ENCODE data around the gene DUSP1. TPM values are rescaled to one million over a fixed set of nuclear protein-coding genes. Genes with fewer than 3 reads are reported as not detected.
"Not testable (repeated sequence)": the region's sequence is repeated elsewhere in the genome, so short reads cannot be mapped to it uniquely, and the experiment has no call there.

The DUSP1 gene
- total and polyA plus RNA-seq, 2 of the 13 experiments (the other 11 are each of a cell fraction or from before 2014, with no cell fraction given) = 27.1 to 55.5 TPM

GRCh38 chr5:172816925-172817562, 46.0 kb upstream of the DUSP1 start (continued):
- TF ChIP-seq ZSCAN12 (CRISPR knock-in tag; IDR thresholded peaks at IDR 0.05) = no peak

- 67% methylated on average over 7 of the region's 7 CpGs for WGBS (ENCODE audit: low lambda C conversion rate)
- Histone ChIP-seq H3K4me1 (ENCODE audit: insufficient read depth, low read length) (peaks cover 44% of the 10 kb centered on the region), H3K27me3 (ENCODE audit: control insufficient read depth in 1 of 2, insufficient read depth in 2 of 2, low read length in 2 of 2) (no peaks in the 10 kb centered on the region), H2AFZ (ENCODE audit: low read length) (no peak overlapping the region), H3K27ac (ENCODE audit: extremely low read length, insufficient read depth, low read length) (no peak overlapping the region), H3K36me3 (replicated peaks in 1 of 2; ENCODE audit: control insufficient read depth in 1 of 2, insufficient read depth in 2 of 2, low read length in 2 of 2) (no peaks in the 10 kb centered on the region), H3K4me2 (ENCODE audit: low read depth, low read length) (no peak overlapping the region), H4K20me1 (ENCODE audit: insufficient read depth, low read length) (no peaks in the 10 kb centered on the region), H3K9me3 (ENCODE audit: low read length) (no peaks in the 10 kb centered on the region), H3K79me2 (ENCODE audit: insufficient read depth, low read length) (no peaks in the 10 kb centered on the region), H3K9ac (ENCODE audit: insufficient read depth, low read depth, low read length) (no peak overlapping the region), H3K4me3 (replicated peaks in 1 of 3; ENCODE audit: insufficient read depth in 1 of 3, low read depth in 2 of 3, low read length in 3 of 3) (no peak overlapping the region)
- in situ Hi-C loops (cut with HindIII; ENCODE audit: extremely low pct_ligation_motif_present, low pct_unique_long_range_greater_than_20kb) = no loop called here
- intact Hi-C loops (cut with micrococcal nuclease; ENCODE audit: unreplicated experiment) = no loop called here
- ChIA-PET CTCF (ENCODE audit: low intra/inter-chr PET ratio, low total read pairs) (no interaction called here), POLR2A (interaction anchor here (1.2 kb wide), 1 partner anchor 45 kb away, joined by 6 read pairs; the partner anchor contains the start of gene DUSP1)
- DNase-seq (ENCODE audit: low spot score) (no peak), FAIRE-seq (no peak), ATAC-seq (no peak)
- BruUV-seq (replicated peaks) = no TSS peak
- TF ChIP-seq, protein P1, sequence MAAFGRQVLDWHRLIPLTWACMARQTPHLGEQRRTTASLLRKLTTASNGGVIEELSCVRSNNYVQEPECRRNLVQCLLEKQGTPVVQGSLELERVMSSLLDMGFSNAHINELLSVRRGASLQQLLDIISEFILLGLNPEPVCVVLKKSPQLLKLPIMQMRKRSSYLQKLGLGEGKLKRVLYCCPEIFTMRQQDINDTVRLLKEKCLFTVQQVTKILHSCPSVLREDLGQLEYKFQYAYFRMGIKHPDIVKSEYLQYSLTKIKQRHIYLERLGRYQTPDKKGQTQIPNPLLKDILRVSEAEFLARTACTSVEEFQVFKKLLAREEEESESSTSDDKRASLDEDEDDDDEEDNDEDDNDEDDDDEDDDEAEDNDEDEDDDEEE (CRISPR knock-in tag; IDR thresholded peaks at IDR 0.05) = no peak
- TF ChIP-seq SP5 (CRISPR knock-in tag; IDR thresholded peaks at IDR 0.05; ENCODE audit: borderline replicate concordance, low read depth) = no peak
- TF ChIP-seq GABPA (IDR thresholded peaks at IDR 0.05; ENCODE audit: low read depth, low read length) = no peak
- TF ChIP-seq GABPA (CRISPR knock-in tag; IDR thresholded peaks at IDR 0.05; ENCODE audit: low read depth) = no peak
Measured at GRCh38 chr5:172815631-172816030, 44.6 kb upstream of the DUSP1 start.

DNA sequence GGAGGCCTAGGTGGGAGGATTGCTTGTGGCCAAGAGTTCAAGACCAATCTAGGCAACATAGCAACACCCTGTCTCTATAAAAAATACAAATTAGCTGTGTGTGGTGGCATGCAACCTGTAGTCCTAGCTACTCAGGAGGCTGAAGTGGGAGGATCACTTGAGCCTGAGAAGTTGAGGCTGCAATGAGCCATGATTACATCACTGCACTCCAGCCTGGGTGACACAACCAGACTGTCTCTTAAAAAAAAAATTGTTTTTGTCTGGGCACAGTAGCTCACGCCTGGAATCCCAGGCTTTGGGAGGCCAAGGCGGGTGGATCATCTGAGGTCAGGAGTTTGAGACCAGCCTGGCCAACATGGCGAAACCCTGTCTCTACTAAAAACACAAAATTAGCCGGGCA, 40.0 kb upstream of the DUSP1 start:
- H3K4me3 ChIP-seq (replicated peaks in 1 of 3; ENCODE audit: insufficient read depth in 1 of 3, low read depth in 2 of 3, low read length in 3 of 3); H3K9ac ChIP-seq (ENCODE audit: insufficient read depth, low read depth, low read length); CTCF ChIA-PET (ENCODE audit: low intra/inter-chr PET ratio, low total read pairs); H3K27ac ChIP-seq (ENCODE audit: extremely low read length, insufficient read depth, low read length); in situ Hi-C loops (cut with HindIII; ENCODE audit: extremely low pct_ligation_motif_present, low pct_unique_long_range_greater_than_20kb); H4K20me1 ChIP-seq (ENCODE audit: insufficient read depth, low read length); H3K4me2 ChIP-seq (ENCODE audit: low read depth, low read length); H3K27me3 ChIP-seq (ENCODE audit: control insufficient read depth in 1 of 2, insufficient read depth in 2 of 2, low read length in 2 of 2); FAIRE-seq; H3K36me3 ChIP-seq (replicated peaks in 1 of 2; ENCODE audit: control insufficient read depth in 1 of 2, insufficient read depth in 2 of 2, low read length in 2 of 2); DNase-seq (ENCODE audit: low spot score); H2AFZ ChIP-seq (ENCODE audit: low read length); intact Hi-C loops (cut with micrococcal nuclease; ENCODE audit: unreplicated experiment); ATAC-seq; BruUV-seq (replicated peaks); H3K9me3 ChIP-seq (ENCODE audit: low read length); H3K79me2 ChIP-seq (ENCODE audit: insufficient read depth, low read length): not testable (repeated sequence)
- POLR2A ChIA-PET = interaction anchor here (1.1 kb wide), 1 partner anchor 39 kb away, joined by 3 read pairs; no protein-coding TSS in a partner anchor
- WGBS (ENCODE audit: low lambda C conversion rate) = 47% methylated on average over 4 of the region's 4 CpGs
- TF ChIP-seq, protein P2, sequence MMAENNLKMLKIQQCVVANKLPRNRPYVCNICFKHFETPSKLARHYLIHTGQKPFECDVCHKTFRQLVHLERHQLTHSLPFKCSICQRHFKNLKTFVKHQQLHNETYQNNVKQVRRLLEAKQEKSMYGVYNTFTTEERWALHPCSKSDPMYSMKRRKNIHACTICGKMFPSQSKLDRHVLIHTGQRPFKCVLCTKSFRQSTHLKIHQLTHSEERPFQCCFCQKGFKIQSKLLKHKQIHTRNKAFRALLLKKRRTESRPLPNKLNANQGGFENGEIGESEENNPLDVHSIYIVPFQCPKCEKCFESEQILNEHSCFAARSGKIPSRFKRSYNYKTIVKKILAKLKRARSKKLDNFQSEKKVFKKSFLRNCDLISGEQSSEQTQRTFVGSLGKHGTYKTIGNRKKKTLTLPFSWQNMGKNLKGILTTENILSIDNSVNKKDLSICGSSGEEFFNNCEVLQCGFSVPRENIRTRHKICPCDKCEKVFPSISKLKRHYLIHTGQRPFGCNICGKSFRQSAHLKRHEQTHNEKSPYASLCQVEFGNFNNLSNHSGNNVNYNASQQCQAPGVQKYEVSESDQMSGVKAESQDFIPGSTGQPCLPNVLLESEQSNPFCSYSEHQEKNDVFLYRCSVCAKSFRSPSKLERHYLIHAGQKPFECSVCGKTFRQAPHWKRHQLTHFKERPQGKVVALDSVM (CRISPR knock-in tag; IDR thresholded peaks at IDR 0.05) = 0 out of 2 replicates have a peak, but pooled peaks have one; percentile 27
- H3K4me1 ChIP-seq (ENCODE audit: insufficient read depth, low read length) = peaks cover 31% of the 10 kb centered on the region
